NCI-H1048 (cell line): ENCODE measurements around the gene ACAD10.
"Not testable (repeated sequence)": the region's sequence is repeated elsewhere in the genome, so short reads cannot be mapped to it uniquely, and the experiment has no call there.

Source experiments
- DNase-seq: peaks from one replicate; lab custom pipeline; 2025; lab: John Stamatoyannopoulos, UW

Gene ACAD10

DNA sequence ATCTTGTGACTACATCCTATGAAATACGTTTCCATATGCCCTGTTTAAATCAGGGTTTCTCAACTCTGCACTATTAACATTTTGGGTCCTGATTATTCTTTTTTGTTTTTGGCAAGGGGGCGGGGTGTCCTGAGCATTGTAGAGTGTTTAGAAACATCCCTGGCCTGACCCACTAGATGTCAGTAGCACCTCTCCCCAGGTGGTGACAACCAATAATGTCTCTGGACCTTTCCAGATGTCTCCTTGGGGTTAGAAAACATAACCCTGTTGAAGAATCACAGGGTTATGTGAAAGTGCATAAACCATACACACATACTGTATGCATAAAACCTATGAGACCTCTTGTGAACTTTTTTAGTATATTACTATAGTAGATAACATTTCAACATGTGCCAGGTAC lies 1.4 kb downstream of the ACAD10 start:
- DNase-seq: no peak

DNA sequence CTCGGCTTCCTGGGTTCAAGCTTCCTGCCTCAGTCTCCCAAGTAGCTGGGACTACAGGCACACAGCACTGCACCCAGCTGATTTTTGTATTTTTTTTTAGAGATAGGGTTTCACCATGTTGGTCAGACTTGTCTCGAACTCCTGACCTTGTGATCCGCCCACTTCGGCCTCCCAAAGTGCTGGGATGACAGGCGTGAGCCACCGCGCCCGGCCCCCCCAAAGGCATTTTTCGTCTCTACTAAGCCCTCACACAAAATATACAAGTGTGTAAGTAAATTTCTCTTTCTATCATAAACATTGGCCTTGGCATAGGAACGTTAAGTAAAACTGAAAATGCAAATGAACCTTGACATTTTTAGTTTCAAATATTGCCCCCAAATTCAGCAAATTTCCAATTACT lies 2.1 kb downstream of the ACAD10 start:
- DNase-seq: no peak

DNA sequence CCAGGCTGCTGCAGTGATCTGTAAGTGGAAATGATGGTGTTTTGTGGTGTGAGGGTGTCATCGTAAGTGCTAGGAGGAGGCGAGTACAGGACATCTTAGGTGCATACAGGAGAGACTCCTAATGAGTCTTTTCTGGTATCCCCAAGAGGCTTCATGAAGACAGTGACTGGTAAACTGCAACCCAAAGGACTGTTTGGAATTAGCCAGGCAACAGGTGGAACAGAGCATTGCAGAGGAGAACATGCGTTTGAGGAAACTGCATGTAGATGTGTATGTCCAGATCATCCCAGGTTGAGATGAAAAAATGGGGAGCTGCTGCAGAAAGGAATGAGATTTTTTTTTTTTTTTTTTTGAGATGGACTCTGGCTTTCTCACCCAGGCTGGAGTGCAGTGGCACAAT lies 5.4 kb downstream of the ACAD10 start:
- DNase-seq: no peak

DNA sequence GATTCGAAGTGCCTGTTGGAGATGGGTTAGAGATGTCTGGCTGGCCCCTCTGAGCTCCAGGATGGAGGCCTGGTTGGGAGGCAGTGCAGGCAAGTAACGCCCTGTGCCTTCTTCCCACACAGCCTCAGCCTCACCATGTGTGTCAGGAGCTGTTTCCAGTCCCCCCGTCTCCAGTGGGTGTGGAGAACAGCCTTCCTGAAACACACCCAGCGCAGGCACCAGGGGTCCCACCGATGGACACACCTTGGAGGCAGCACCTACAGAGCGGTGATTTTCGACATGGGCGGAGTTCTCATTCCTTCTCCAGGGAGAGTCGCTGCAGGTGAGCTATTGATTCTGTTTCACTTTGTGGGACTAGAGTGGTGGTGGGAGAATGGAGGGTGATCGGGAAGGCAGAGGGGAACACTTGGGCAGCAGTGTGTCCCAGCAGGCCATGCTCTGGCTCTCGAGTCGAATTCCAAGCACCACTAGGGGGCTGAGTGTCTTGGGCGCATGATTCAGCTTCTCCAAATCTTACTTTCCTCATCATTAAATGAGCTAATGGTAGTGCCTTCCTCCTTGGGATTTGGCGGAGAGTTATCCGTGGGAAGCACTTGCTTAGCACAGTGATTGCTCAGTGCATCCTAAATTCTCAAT lies 6.8 kb downstream of the ACAD10 start:
- no peak for DNase-seq

DNA sequence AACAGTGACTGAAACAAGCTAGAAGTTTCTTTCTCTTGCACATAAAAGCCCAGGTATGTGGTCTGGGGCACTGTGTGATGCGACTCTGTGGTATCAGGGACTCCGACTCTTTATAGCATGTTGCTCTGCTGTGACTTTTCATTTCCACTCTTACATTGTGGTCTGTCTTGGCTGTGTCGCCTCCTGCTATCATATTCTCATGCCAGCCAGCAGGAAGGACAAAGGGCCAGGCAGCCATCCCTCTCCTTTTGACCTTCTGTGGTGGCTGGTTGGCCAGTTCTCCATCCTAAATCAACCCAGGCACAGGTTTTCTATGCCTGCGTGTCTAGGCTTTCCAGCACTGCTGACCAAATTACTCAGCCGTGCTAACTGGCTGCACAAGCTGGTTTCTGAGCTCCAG lies 8.0 kb downstream of the ACAD10 start:
- DNase-seq: no peak

DNA sequence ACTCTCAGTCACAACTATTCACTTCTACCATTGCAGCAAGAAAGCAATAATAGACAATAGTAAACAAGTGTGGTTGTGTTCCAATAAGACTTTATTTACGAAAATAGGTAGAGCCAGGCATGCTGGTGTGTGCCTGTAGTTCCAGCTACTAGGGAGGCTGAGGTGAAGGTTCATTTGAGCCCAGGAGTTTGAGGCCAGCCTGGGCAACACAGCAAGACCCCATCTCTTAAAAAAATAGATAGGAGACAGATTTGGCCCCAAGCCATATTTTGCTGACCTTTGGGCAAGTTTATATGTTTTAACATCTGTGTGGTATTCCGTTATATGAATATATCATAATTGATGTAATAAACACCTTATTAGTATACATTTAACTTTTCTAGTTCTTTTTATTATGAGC lies 14.1 kb downstream of the ACAD10 start:
- DNase-seq: no peak

DNA sequence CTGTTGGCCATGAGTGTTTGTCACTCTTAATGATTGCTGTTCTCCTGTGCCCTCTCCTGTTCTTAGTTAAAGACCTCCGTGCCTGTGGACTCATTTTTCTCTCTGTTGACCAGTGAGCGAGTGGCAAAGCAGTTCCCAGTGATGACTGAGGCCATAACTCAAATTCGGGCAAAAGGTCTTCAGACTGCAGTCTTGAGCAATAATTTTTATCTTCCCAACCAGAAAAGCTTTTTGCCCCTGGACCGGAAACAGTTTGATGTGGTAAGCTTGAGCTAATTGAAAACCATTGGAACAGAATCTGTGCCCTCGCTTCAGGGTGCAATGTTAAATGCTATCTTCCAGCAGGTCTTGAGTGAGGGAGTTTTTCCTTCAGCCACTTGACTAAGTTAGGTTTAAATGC lies 19.8 kb downstream of the ACAD10 start:
- DNase-seq: no peak

DNA sequence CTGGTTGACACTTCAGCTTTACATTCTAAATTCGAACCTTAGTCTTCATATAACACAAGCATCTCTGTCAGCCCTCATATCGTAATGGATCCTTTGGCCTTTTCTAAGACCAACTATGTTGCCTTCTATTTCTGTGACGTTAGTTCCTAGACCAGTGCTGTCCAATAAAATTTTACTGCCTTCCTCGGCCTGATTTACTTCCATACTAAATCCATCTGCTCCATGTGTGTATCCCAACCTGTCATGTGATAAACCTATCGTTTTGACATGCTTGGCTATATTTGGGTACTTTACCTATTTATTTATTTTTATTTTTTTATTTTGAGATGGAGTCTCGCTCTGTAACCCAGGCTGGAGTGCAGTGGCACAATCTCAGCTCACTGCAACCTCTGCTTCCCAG lies 20.3 kb downstream of the ACAD10 start:
- DNase-seq: no peak

DNA sequence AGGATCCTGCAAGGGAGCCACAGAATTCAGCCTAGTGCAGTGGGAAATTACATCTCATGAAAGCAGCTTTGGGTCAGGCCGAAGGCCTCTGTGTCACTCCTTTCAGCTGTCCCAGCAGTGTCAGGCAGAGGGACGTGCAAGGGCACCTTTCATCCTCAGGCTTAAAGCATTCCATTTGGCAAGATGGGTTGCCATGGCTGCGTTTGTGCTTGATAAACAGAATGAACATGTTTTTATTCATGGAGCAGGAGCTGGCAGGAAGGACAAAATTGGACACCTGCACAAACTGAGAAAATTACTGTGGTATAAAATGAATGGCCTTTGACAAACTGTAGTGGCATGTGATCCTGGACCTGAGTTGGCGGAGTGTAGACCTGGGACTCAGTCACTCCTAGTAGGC lies 29.4 kb downstream of the ACAD10 start:
- no peak for DNase-seq

DNA sequence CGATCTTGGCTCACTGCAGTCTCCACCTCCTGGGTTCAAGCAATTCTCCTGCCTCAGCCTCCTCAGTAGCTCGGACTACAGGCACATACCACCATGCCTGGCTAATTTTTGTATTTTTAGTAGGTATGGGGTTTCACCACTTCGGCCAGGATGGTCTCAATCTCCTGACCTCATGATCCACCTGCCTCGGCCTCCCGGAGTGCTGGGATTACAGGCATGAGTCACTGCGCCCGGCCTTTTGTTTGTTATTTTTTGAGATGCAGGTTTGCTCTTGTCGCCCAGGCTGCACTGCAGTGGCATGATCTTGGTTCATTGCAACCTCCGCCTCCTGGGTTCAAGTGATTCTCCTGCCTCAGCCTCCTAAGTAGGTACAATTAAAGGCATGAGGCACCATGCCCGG lies 33.5 kb downstream of the ACAD10 start:
- DNase-seq: not testable (repeated sequence)

DNA sequence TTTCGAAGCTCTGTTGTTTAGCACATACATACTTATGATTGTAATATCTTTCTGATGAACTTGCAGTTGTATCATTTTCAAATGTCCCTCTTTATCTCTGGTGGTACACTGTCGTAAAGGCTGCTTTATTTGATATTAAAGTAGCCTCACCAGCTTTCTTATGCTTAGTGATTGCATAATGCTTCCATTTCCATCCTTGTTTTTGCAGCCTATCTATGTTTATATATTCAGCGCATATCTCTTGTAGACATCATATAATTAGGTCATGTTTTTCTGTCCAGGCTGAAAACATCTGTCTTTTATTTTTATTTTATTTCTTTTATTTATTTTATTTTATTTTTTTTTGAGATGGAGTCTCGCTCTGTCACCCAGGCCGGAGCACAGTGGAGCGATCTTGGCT lies 34.6 kb downstream of the ACAD10 start:
- no peak for DNase-seq

DNA sequence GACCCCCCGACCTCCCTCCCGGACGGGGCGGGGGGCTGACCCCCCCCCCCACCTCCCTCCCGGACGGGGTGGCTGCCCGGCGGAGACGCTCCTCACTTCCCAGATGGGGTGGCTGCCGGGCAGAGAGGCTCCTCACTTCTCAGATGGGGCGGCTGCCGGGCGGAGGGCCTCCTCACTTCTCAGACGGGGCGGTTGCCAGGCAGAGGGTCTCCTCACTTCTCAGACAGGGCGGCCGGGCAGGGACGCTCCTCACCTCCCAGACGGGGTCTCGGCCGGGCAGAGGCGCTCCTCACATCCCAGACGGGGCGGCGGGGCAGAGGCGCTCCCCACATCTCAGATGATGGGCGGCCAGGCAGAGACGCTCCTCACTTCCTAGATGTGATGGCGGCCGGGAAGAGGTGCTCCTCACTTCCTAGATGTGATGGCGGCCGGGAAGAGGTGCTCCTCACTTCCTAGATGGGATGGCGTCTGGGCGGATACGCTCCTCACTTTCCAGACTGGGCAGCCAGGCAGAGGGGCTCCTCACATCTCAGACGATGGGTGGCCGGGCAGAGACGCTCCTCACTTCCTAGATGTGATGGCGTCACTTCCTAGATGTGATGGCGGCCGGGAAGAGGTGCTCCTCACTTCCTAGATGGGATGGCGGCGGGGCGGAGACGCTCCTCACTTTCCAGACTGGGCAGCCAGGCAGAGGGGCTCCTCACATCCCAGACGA lies 38.0 kb downstream of the ACAD10 start:
- not testable (repeated sequence) for DNase-seq

DNA sequence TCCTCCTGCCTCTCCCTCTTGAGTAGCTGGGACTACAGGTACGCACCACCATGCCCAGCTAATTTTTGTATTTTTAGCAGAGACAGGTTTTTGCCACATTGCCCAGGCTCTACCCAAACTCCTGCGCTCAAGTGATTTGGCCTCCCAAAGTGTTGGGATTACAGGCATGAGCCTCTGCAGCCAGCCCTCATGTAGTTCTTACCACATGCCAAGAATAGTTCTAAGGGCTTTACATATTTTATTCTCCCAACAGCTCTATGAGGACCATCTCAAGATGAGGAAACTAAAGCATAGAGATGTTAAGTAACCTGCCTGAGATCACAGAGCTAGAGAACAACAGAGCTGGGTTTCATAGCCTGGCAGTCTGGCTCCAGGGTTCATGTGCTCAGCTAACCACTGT lies 42.9 kb downstream of the ACAD10 start:
- no peak for DNase-seq

DNA sequence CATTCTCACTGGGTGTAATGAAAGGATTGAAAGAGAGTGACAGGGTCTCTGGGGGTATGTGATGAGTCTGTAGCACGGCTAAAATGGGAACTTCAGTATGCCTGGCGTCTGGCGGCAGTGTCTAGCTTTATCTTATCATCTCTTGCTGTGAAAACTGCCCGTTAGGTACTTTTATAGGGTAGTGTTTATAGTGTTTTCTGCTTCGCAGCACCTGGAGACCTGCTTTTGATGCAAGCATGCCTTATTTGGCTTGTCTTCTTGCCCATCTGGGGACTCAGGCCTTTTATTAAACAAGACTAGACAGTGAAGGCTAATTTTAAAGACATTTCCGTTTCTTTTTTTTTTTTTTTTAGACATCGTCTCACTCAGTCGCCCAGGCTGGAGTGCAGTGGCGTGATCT lies 44.6 kb downstream of the ACAD10 start:
- DNase-seq: no peak

DNA sequence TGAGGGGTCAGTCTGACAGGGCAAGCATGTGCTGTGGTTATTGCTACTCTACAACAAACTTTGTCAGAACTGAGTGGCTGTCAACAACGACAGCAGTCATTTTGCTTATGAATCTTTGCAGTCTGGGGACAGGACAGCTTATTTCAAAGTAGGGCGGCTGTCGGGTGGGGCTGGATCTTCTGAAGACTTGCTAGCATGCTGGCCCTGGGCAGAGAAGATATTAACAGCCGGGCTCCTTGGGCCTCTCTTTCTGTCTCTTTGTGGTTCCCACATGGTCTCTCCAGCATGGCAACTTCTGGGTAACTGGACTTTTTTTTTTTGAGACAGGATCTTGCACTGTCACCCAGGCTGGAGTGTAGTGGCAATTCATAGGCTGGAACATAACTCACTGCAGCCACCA lies 46.9 kb downstream of the ACAD10 start:
- no peak for DNase-seq

DNA sequence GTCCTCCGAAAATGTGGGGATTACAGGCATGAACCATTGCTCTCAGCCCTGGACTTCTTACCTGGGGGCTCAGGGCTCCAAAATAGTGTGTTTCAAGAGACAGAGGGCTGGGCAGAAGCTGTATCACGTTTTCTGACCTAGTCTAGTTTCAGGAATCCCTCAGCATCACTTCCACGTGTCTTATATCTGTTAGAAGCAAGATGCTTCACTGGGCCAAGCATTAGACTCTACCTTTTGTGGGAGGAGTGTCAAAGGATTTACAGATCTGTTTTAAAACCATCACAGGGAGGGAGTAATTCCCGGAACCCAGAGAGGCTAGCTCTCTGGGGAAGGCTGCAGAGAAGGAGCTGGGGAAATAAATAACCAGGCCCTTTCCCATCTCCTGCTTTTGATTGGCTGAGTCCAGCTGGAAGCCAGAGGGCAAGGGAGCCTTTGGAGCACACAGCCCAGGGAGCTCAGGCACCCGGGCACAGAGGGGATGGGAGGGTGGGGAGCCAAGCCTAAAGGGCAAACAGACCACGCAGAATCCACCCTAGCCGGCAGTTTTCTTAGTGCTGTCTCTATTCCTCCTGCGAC lies 47.6 kb downstream of the ACAD10 start:
- no peak for DNase-seq

DNA sequence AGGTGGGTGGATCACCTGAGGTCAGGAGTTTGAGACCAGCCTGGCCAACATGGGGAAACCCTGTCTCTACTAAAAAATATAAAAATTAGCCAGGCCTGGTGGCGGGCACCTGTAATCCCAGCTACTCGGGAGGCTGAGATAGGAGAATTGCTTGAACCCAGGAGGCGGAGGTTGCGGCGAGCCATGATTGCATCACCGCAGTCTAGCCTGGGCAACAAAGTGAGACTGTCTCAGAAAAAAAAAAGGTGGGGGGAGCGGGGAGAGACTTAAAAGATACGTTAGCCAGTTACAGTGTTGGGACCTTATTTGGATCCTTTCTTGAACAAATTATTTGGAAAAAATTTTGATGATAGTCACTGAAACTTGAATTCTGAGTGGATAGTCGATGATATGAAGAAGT lies 53.7 kb downstream of the ACAD10 start:
- DNase-seq: not testable (repeated sequence)

DNA sequence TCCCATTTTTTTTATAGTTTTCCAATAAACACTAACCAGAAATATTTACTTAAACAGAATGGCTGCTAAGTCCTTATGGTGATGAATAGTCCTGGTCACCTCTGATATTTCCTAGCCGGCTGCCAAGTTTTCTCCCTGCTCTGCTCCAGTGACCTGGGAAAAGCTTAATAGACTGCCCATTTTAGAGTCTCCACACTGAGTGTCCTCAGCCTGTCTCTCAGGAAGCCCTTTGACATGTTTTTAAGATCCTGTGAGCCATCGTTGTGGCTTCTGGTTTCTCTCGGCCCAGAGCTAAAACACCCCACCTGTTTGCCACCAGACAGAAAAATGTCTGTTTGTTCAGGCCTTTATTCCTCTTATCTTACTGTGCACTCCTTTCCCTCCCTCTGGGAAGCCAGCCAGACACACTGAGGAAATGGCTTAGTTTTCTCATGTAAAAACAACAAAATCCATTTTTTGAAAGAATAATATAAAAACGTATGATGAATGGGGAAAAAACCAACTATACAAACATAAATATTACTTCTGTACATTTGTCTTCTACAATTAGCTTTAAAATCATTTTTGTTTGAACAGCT lies 55.5 kb downstream of the ACAD10 start:
- DNase-seq: no peak

DNA sequence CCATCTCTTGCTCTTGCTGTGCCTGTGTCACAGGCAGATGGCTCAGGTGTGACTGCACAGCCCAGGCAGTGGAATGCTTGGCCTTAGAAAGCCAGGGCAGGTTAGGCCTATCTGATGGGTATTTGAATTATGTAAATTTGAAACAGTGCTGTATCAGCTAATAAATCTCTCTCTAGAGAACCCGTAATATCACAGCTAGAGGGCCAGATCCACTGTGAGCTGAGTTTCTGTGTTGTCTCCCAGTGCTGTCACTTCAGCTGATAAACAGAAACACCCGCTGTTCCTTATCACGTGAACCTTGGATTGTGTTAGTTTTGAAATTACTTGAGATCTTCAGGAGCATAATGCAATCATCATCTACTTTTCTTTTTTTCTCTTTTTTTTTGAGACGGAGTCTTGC lies 59.4 kb downstream of the ACAD10 start:
- no peak for DNase-seq

DNA sequence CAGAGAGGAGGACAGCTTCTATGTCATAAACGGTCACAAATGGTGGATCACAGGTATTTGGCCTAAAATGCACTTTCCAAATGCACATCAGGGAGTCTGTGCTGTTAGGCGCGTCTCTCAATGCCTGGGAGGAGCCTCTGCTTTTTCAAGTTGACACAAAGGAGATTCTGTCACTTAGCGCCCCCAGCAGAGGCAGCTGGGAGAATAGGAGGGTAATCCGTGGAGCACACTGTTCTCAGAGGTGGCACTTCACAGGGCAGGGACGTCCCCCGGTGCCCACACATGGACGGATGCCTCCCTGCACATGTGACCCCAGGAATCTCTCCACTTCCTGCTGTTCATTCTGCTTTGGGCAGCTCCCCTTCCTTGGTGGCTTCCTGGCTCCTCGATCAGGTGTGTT lies 61.5 kb downstream of the ACAD10 start:
- DNase-seq: no peak

DNA sequence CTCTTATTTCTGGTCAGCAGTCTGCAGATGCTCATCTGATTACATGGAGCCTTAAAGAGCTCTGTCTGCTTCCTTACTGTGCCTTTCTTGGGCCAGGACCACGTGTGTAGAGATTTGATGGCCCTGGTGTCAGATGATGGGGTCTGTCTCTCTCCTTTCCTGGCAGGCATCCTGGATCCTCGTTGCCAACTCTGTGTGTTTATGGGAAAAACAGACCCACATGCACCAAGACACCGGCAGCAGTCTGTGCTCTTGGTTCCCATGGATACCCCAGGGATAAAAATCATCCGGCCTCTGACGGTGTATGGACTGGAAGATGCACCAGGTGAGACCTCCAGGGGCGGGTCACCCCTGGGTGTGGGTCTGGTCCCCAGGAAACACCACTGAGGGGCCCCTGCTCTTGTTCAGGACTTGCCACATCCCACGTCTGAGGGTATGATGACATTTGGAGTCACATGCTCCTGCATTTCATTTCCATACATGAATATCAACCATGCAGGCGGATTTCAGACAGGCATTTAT lies 62.4 kb downstream of the ACAD10 start:
- DNase-seq: no peak

DNA sequence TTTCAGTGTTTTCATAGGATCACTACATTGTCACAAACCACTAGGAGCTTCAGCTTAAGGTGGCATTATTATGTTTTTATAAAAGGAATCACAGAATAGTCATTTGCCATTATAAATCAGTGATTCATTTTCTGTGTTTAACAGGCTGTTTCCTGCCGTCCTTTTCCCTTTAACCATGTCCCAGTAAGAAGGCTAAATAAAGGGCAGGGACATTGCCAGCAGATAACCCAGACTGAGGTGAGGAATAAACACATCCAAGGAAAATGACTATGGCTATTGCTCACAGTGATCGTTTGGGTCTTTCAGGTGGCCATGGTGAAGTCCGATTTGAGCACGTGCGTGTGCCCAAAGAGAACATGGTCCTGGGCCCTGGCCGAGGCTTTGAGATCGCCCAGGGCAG lies 63.0 kb downstream of the ACAD10 start:
- no peak for DNase-seq

DNA sequence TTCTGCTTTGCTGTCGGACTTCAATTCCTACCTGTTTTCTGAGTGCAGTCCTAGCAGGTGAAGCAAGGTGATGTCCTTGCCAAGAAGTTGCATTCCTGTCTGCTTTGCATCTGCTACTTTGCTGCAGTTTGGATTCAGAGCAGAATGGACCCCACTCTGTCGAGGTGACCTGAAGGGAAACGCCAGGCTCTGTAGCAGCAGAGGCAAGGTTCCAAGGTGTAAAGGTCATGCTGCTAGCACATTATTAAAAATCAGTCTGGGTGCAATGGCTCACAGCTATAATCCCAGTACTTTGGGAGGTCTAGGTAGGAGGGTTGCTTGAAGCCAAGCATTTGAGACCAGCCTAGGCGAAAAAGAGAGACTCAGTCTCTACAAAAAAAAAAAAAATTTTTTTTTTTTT lies 63.5 kb downstream of the ACAD10 start:
- DNase-seq: no peak
